CD4-positive, alpha-beta T cell (primary cell): Measurements from ENCODE around the gene MAST4. TPM values are rescaled to one million over a fixed set of nuclear protein-coding genes. Genes with fewer than 3 reads are reported as not detected.
A peak's percentile ranks its signal among the peaks of the same experiment; 100 is the strongest.

ENCODE experiments used
- ATAC-seq: fragments of 200-7000 bp; cut with Tn5 transposase; one replicate; pipeline ENCODE4 v1.10.0; 2022; ENCODE audit warnings: mild to moderate bottlenecking; ENCODE audit not compliant: poor library complexity
- CTCF ChIA-PET: fragments of 350-600 bp; sonication (Branson Sonifier 250); formaldehyde crosslinking; loops from one replicate; lab custom pipeline; 2021; ENCODE audit warnings: antibody characterized with exemption, inconsistent platforms; lab: Charles Lee
- POLR2A ChIA-PET: fragments of 350-600 bp; sonication (Branson Sonifier 250); formaldehyde crosslinking; loops from one replicate; lab custom pipeline; 2021; ENCODE audit warnings: antibody characterized with exemption, inconsistent platforms; lab: Charles Lee
- DNase-seq, 14 experiments: peaks; one replicate each; pipeline ENCODE4 v3.0.0-alpha.2; 2013 to 2020; ENCODE audit warnings: mixed read lengths in 2 of 14
- H3K27ac ChIP-seq, 2 donors: one replicate each; pipeline versions ENCODE4 v1.5.1 to v1.7.0; 2013; ENCODE audit warnings: low read length in 2 of 2, low read depth in 1 of 2, mild to moderate bottlenecking in 1 of 2
- H3K27me3 ChIP-seq, 2 experiments: 1 replicate in 1 of 2; 2 replicates in 1 of 2; pipeline versions ENCODE4 v1.6.1 to v1.7.0; 2013; ENCODE audit warnings: low read length in 2 of 2, control low read depth in 1 of 2, mild to moderate bottlenecking in 1 of 2, moderate library complexity in 1 of 2; ENCODE audit not compliant: insufficient read depth in 2 of 2, control insufficient read depth in 1 of 2
- H3K36me3 ChIP-seq: one replicate; pipeline ENCODE4 v1.6.1; 2013; ENCODE audit warnings: low read length, control low read depth; ENCODE audit not compliant: insufficient read depth
- H3K4me1 ChIP-seq: one replicate; pipeline ENCODE4 v1.6.1; 2013; ENCODE audit warnings: low read length, control low read depth; ENCODE audit not compliant: insufficient read depth
- H3K4me3 ChIP-seq: one replicate; pipeline ENCODE4 v1.5.1; 2013; ENCODE audit warnings: mild to moderate bottlenecking, low read length, moderate library complexity
- H3K9me3 ChIP-seq, 2 experiments: 1 replicate in 1 of 2; 2 replicates in 1 of 2; pipeline versions ENCODE4 v1.6.1 to v1.7.0; 2013; ENCODE audit warnings: low read length in 2 of 2, mild to moderate bottlenecking in 2 of 2, control low read depth in 1 of 2, moderate library complexity in 1 of 2; ENCODE audit not compliant: control insufficient read depth in 1 of 2, insufficient read depth in 1 of 2
- H3K27ac Mint-ChIP-seq: one replicate; pipeline ENCODE4 v1.8.0; 2020; ENCODE audit warnings: mixed read lengths
- H3K27me3 Mint-ChIP-seq: one replicate; pipeline ENCODE4 v1.8.0; 2021; ENCODE audit warnings: mixed read lengths
- H3K36me3 Mint-ChIP-seq: one replicate; pipeline ENCODE4 v1.8.0; 2021; ENCODE audit warnings: low read depth, mixed read lengths
- H3K4me1 Mint-ChIP-seq: one replicate; pipeline ENCODE4 v1.8.0; 2021; ENCODE audit warnings: low read depth, mixed read lengths
- H3K4me3 Mint-ChIP-seq: one replicate; pipeline ENCODE4 v1.8.0; 2020; ENCODE audit warnings: mild to moderate bottlenecking, mixed read lengths
- H3K9me3 Mint-ChIP-seq: one replicate; pipeline ENCODE4 v1.8.0; 2020; ENCODE audit warnings: mixed read lengths
- intact Hi-C, 2 experiments: fragments of 100-400 bp; cut with DNase I in 1 of 2; cut with micrococcal nuclease in 1 of 2; formaldehyde crosslinking; loops; one replicate each; pipeline versions ENCODE4 v1.15.1 to v1.9.0; 2023 to 2025; cut with DNase I, micrococcal nuclease
- total RNA-seq, 174 experiments: library from RNA in 2 of 174; stranded (reverse) in 2 of 174; gene quantifications; one replicate each; pipeline ENCODE4 v1.2.3 and lab custom pipeline; 2021 to 2026
- TF ChIP-seq, protein P1 (sequence below): fragments of 200-600 bp; IDR thresholded peaks from one replicate; pipeline ENCODE4 v1.8.0; 2022; ENCODE audit warnings: antibody characterized with exemption, mild to moderate bottlenecking

MAST4 gene
- total RNA-seq, 2 experiments from 2014 or later: 21.3 to 21.6 TPM

DNA sequence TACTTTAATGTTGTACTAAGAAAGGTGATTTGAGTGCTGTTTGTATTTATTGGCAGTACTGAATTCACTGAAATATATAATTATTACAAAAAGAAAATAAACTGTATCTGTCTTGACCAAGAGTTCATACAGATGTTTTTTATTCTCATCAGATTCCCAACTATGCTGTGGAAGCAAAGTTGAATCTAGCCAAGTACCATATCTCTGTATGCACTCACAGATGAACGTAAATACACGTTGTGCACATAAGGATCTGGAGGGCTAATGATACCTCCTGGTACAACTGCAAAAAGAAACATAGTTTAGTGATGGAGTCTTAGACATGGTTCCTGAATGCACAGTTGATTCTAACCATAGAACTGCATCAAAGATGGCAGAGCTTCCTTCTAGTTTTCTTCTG is 431.0 kb downstream of the MAST4 start:
- ATAC-seq: no peak
- Mint-ChIP-seq H3K9me3 (no peaks in the 10 kb centered on the region), H3K27me3 (no peaks in the 10 kb centered on the region), H3K4me1 (peaks cover 73% of the 10 kb centered on the region), H3K36me3 (peaks cover 8% of the 10 kb centered on the region), H3K27ac (no peak overlapping the region), H3K4me3 (no peak overlapping the region)
- ChIA-PET CTCF (no interaction called here), POLR2A (no interaction called here)
- Histone ChIP-seq H3K9me3 (no peaks in the 10 kb centered on the region), H3K27ac (no peak overlapping the region), H3K4me1 (peaks cover 14% of the 10 kb centered on the region), H3K27me3 (no peaks in the 10 kb centered on the region), H3K36me3 (no peaks in the 10 kb centered on the region), H3K4me3 (no peak overlapping the region)
- TF ChIP-seq, protein P1, sequence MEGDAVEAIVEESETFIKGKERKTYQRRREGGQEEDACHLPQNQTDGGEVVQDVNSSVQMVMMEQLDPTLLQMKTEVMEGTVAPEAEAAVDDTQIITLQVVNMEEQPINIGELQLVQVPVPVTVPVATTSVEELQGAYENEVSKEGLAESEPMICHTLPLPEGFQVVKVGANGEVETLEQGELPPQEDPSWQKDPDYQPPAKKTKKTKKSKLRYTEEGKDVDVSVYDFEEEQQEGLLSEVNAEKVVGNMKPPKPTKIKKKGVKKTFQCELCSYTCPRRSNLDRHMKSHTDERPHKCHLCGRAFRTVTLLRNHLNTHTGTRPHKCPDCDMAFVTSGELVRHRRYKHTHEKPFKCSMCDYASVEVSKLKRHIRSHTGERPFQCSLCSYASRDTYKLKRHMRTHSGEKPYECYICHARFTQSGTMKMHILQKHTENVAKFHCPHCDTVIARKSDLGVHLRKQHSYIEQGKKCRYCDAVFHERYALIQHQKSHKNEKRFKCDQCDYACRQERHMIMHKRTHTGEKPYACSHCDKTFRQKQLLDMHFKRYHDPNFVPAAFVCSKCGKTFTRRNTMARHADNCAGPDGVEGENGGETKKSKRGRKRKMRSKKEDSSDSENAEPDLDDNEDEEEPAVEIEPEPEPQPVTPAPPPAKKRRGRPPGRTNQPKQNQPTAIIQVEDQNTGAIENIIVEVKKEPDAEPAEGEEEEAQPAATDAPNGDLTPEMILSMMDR: no peak
- intact Hi-C loops: no loop called here
- no peak for DNase-seq

DNA sequence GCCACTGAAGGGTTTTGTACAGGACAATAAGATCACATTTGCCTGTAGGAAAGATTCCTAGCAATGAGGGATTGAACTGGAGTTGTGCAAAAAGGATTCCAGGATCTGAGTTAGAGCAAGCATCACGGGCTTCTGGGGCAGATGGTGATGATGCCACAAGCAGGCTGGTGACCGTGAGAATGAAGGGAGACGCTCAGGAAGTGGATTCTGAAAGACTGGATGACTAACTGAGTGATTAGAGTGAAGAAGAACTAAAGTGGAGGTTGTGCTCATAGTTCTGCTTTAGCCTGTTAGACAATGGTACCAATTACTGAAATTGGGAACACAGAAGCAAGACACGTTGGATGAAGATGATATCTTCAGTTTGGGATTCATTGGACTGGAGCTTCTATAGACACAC is 432.2 kb downstream of the MAST4 start:
- ChIA-PET CTCF (no interaction called here), POLR2A (interaction anchor here (0.7 kb wide), 1 partner anchor 25 kb away, joined by 3 read pairs; no protein-coding TSS in a partner anchor)
- intact Hi-C loops: loop anchor here in 1 of 2 experiments (1.0 kb wide), 1 partner anchor 12 kb away; no protein-coding TSS in a partner anchor
- TF ChIP-seq, protein P1: no peak
- no peaks in the 10 kb centered on the region for H3K9me3 Mint-ChIP-seq
- DNase-seq: peak in 1 of 14 experiments; percentile 30
- Histone ChIP-seq H3K27ac (no peak overlapping the region), H3K27me3 (no peaks in the 10 kb centered on the region), H3K4me1 (peaks cover 14% of the 10 kb centered on the region), H3K4me3 (no peak overlapping the region), H3K9me3 (no peaks in the 10 kb centered on the region), H3K36me3 (no peaks in the 10 kb centered on the region)
- peaks cover 72% of the 10 kb centered on the region for H3K4me1 Mint-ChIP-seq
- no peak overlapping the region for H3K4me3 Mint-ChIP-seq
- ATAC-seq: no peak
- no peaks in the 10 kb centered on the region for H3K27me3 Mint-ChIP-seq
- H3K36me3 Mint-ChIP-seq: peaks cover 8% of the 10 kb centered on the region
- H3K27ac Mint-ChIP-seq: no peak overlapping the region

DNA sequence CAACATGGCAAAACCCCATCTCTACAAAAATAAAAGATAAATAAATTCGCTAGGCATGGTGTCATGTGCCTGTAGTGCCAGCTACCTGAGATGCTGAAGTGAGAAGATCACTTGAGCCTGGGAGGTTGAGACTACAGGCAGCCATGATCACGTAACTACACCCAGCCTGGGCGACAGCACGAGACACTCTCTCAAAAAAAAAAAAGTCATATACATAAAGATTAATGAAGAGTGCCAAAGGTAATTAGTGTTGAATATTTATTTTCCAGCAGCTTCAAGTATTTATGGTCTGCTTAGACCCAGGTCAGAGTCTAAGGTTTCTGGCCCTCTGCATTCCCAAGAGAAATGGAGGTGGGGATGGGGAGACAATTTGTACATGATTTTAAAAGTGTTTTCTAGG is 432.7 kb downstream of the MAST4 start:
- DNase-seq: no peak
- POLR2A ChIA-PET: no interaction called here
- Histone ChIP-seq H3K27ac (no peak overlapping the region), H3K27me3 (no peaks in the 10 kb centered on the region), H3K36me3 (no peaks in the 10 kb centered on the region), H3K4me1 (peaks cover 14% of the 10 kb centered on the region), H3K4me3 (no peak overlapping the region), H3K9me3 (no peaks in the 10 kb centered on the region)
- CTCF ChIA-PET: no interaction called here
- TF ChIP-seq, protein P1: no peak
- no peak overlapping the region for H3K4me3 Mint-ChIP-seq
- H3K9me3 Mint-ChIP-seq: no peaks in the 10 kb centered on the region
- no peak overlapping the region for H3K27ac Mint-ChIP-seq
- peaks cover 8% of the 10 kb centered on the region for H3K36me3 Mint-ChIP-seq
- H3K27me3 Mint-ChIP-seq: no peaks in the 10 kb centered on the region
- intact Hi-C loops: loop anchor here in 1 of 2 experiments (1.0 kb wide), 1 partner anchor 11 kb away; no protein-coding TSS in a partner anchor
- no peak for ATAC-seq
- peaks cover 75% of the 10 kb centered on the region for H3K4me1 Mint-ChIP-seq
